IPS DF 6.9 (cell line): ENCODE data around the gene NUTF2.

ENCODE experiments used
- DNase-seq: peaks from one replicate; pipeline ENCODE4 v3.0.0-alpha.2; 2013; ENCODE audit warnings: low read depth, low spot score
- H3K27ac ChIP-seq: one replicate; pipeline ENCODE4 v1.5.1; 2013; ENCODE audit warnings: low read length, control low read depth
- H3K27me3 ChIP-seq: 2 replicates; pipeline ENCODE4 v1.6.1; 2013; ENCODE audit warnings: mild to moderate bottlenecking, low read length; ENCODE audit not compliant: control insufficient read depth, insufficient read depth
- H3K36me3 ChIP-seq: 2 replicates; pipeline ENCODE4 v1.6.1; 2013; ENCODE audit warnings: low read length; ENCODE audit not compliant: control insufficient read depth, insufficient read depth
- H3K4me1 ChIP-seq: 2 replicates; pipeline ENCODE4 v1.6.1; 2013; ENCODE audit warnings: low read length; ENCODE audit not compliant: control insufficient read depth, insufficient read depth
- H3K4me3 ChIP-seq: 2 replicates; pipeline ENCODE4 v1.5.1; 2013; ENCODE audit warnings: mild to moderate bottlenecking, low read length
- H3K9me3 ChIP-seq: 2 replicates; pipeline ENCODE4 v1.6.1; 2013; ENCODE audit warnings: low read length, inconsistent platforms; ENCODE audit not compliant: control insufficient read depth, insufficient read depth
- WGBS: extraction: QIAGEN DNeasy Blood & Tissue Kit; methylation state at CpG from one replicate; pipeline ENCODE4 v1.1.7; 2013; ENCODE audit warnings: mixed read lengths, missing lambda C conversion rate; ENCODE audit not compliant: insufficient read length, insufficient coverage; 5-methylcytosine and 5-hydroxymethylcytosine counted together

NUTF2 gene

GRCh38 chr16:67917140-67917851, 70.6 kb downstream of the NUTF2 start:
- Histone ChIP-seq H3K4me1 (peaks cover 5% of the 10 kb centered on the region), H3K27ac (no peak overlapping the region), H3K4me3 (no peak overlapping the region), H3K9me3 (no peaks in the 10 kb centered on the region), H3K36me3 (no peaks in the 10 kb centered on the region), H3K27me3 (no peaks in the 10 kb centered on the region)
- DNase-seq: no peak
- no CpG with 5 or more reads among the region's 6 CpGs for WGBS

GRCh38 chr16:67917852-67918236, 71.1 kb downstream of the NUTF2 start:
- no CpG with 5 or more reads among the region's 4 CpGs for WGBS
- no peak for DNase-seq
- H3K27ac ChIP-seq: no peak overlapping the region

GRCh38 chr16:67919622-67920221, 73.0 kb downstream of the NUTF2 start:
- Histone ChIP-seq H3K4me3 (no peak overlapping the region), H3K9me3 (no peaks in the 10 kb centered on the region), H3K27ac (no peak overlapping the region), H3K4me1 (peaks cover 4% of the 10 kb centered on the region), H3K27me3 (no peaks in the 10 kb centered on the region), H3K36me3 (no peaks in the 10 kb centered on the region)
- WGBS: no CpG with 5 or more reads among the region's 6 CpGs
- no peak for DNase-seq

More at GRCh38 chr16:67917852-67918236, 71.1 kb downstream of the NUTF2 start:
- no peaks in the 10 kb centered on the region for H3K9me3 ChIP-seq
- no peak overlapping the region for H3K4me3 ChIP-seq
- peaks cover 5% of the 10 kb centered on the region for H3K4me1 ChIP-seq
- H3K36me3 ChIP-seq: no peaks in the 10 kb centered on the region
- no peaks in the 10 kb centered on the region for H3K27me3 ChIP-seq
